Thyroid gland (tissue), 4 donors: ENCODE results near the gene CUL2.
"Not testable (repeated sequence)": the region's sequence is repeated elsewhere in the genome, so short reads cannot be mapped to it uniquely, and the experiment has no call there.

Source experiments
- CTCF ChIP-seq, 6 experiments: fragments of 200-600 bp in 3 of 6; fragments of 450-650 bp in 3 of 6; sonication (generic) in 3 of 6; IDR thresholded peaks; one replicate each; pipeline ENCODE4 v1.5.1; 2016 to 2019; ENCODE audit warnings: antibody characterized with exemption in 6 of 6, mild to moderate bottlenecking in 2 of 6, inconsistent platforms in 1 of 6, moderate library complexity in 1 of 6
- POLR2A ChIP-seq, 2 donors: fragments of 450-650 bp; IDR thresholded peaks; one replicate each; pipeline ENCODE4 v1.6.1; 2017; ENCODE audit warnings: antibody characterized with exemption in 2 of 2, mild to moderate bottlenecking in 2 of 2, moderate library complexity in 1 of 2

DNA sequence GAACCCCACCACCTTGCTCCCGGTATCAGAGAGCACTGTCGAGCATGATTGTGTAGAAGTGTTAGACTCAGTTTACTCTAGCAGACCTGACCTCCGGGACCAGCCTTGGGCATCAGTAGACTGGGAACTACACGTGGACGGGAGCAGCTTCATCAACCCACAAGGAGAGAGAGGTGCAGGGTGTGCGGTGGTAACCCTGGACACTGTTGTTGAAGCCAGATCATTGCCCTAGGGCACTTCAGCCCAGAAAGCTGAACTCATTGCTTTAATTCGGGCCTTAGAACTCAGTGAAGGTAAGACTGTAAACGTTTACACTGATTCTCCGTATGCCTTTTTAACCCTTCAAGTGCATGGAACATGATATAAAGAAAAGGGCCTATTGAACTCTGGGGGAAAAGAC is 117.0 kb downstream of the CUL2 start:
- not testable (repeated sequence) for TF ChIP-seq POLR2A, CTCF (IDR thresholded peaks at IDR 0.05)
